AG04449 (cell line): ENCODE data around the gene TMEM9B.
"Not testable (repeated sequence)": the region's sequence is repeated elsewhere in the genome, so short reads cannot be mapped to it uniquely, and the experiment has no call there.

Experiments used
- CTCF ChIA-PET: fragments of 350-600 bp; formaldehyde crosslinking; extraction: SDS; loops from one replicate; lab custom pipeline; 2021; ENCODE audit warnings: antibody characterized with exemption; lab: Yijun Ruan, JAX
- POLR2A ChIA-PET: fragments of 400-600, 350-600 bp; formaldehyde crosslinking; extraction: SDS; loops from one replicate; lab custom pipeline; 2020; ENCODE audit warnings: antibody characterized with exemption, inconsistent platforms; lab: Yijun Ruan, JAX
- DNase-seq: peaks from one replicate; pipeline ENCODE4 v3.0.0-alpha.2; 2010; ENCODE audit warnings: low read depth, low spot score
- H3K4me3 ChIP-seq: 2 replicates; pipeline ENCODE4 v1.5.1; 2011; ENCODE audit warnings: low read depth, mild to moderate bottlenecking, control low read depth, low read length
- CTCF ChIP-seq: IDR thresholded peaks from one replicate; pipeline ENCODE4 v1.5.1; 2011; ENCODE audit warnings: mild to moderate bottlenecking, moderate library complexity, low read length, control low read depth, inconsistent platforms; ENCODE audit not compliant: insufficient read depth; ENCODE audit errors: missing control alignments

TMEM9B gene

GRCh38 chr11:8937159-8937558 lies 27.1 kb downstream of the TMEM9B start:
- POLR2A ChIA-PET = no interaction called here
- no peak for TF ChIP-seq CTCF

GRCh38 chr11:8935789-8936188 lies 28.5 kb downstream of the TMEM9B start:
- CTCF ChIA-PET = interaction anchor here (0.9 to 1.0 kb wide), 4 partner anchors 8 to 25 kb away, joined by 3 read pairs; no protein-coding TSS in a partner anchor
- POLR2A ChIA-PET, DNase-seq, H3K4me3 ChIP-seq: not testable (repeated sequence)

More at GRCh38 chr11:8937159-8937558, 27.1 kb downstream of the TMEM9B start:
- CTCF ChIA-PET = interaction anchor here (1.1 to 2.5 kb wide), 2 partner anchors 22 to 23 kb away, joined by 5 to 10 read pairs; no protein-coding TSS in a partner anchor
- no peak overlapping the region for H3K4me3 ChIP-seq
- no peak for DNase-seq

- TF ChIP-seq CTCF = no peak
- peak overlapping the region; percentile 19 for H3K4me3 ChIP-seq
- CTCF ChIA-PET = interaction anchor here (0.9 to 1.0 kb wide), 5 partner anchors 9 to 26 kb away, joined by 3 read pairs; no protein-coding TSS in a partner anchor
- DNase-seq = peak; percentile 24
- POLR2A ChIA-PET = interaction anchor here (0.6 to 1.3 kb wide), 3 partner anchors 25 to 118 kb away, joined by 3 read pairs; no protein-coding TSS in a partner anchor
Observed at GRCh38 chr11:8934742-8935488, 29.3 kb downstream of the TMEM9B start.

- H3K4me3 ChIP-seq = no peak overlapping the region
- ChIA-PET POLR2A (interaction anchor here (1.3 kb wide), 1 partner anchor 26 kb away, joined by 3 read pairs; no protein-coding TSS in a partner anchor), CTCF (interaction anchor here (0.6 kb wide), 1 partner anchor 27 kb away, joined by 3 read pairs; no protein-coding TSS in a partner anchor)
- no peak for DNase-seq
- TF ChIP-seq CTCF = no peak
Observed at GRCh38 chr11:8933931-8934330, 30.3 kb downstream of the TMEM9B start.

GRCh38 chr11:8932564-8933180 lies 31.6 kb downstream of the TMEM9B start, which contains the start of gene C11orf16:
C11orf16 (minus strand) TSS chr11:8932947; CDS start chr11:8932308, 639 bp downstream.
- ChIA-PET CTCF (interaction anchor here (0.6 to 1.1 kb wide), 2 partner anchors 27 to 232 kb away, joined by 3 read pairs; no protein-coding TSS in a partner anchor), POLR2A (no interaction called here)
- TF ChIP-seq CTCF = no peak
- DNase-seq = no peak
- H3K4me3 ChIP-seq = no peak within 1 kb of the TSS

- ChIA-PET CTCF (interaction anchor here (1.3 kb wide), 1 partner anchor 16 kb away, joined by 6 read pairs; no protein-coding TSS in a partner anchor), POLR2A (no interaction called here)
- TF ChIP-seq CTCF = no peak
- H3K4me3 ChIP-seq = no peak overlapping the region
- DNase-seq = no peak
Observed at GRCh38 chr11:8930456-8931175, 33.6 kb downstream of the TMEM9B start.
